GM21786 (cell line): ENCODE data around the gene PERCC1.

Experiments
- ATAC-seq: cut with Tn5 transposase; IDR thresholded peaks from one replicate; pipeline ENCODE4 v1.9.1; 2021; ENCODE audit not compliant: unreplicated experiment

Gene PERCC1

GRCh38 chr16:1430759-1431496 is at the start of gene PERCC1:
Gene PERCC1, plus strand, starts transcription at chr16:1431078. Its CDS starts 1,516 bp downstream, at chr16:1432594.
- no peak for ATAC-seq

- ATAC-seq: no peak
Measured at GRCh38 chr16:1381612-1382406, 49.1 kb upstream of the PERCC1 start.

- ATAC-seq: no peak
Measured at GRCh38 chr16:1383556-1383955, 47.3 kb upstream of the PERCC1 start.

GRCh38 chr16:1385232-1385631 is 45.6 kb upstream of the PERCC1 start:
- ATAC-seq: no peak

- ATAC-seq: no peak
Measured at GRCh38 chr16:1387331-1387730, 43.5 kb upstream of the PERCC1 start.

- no peak for ATAC-seq
Measured at GRCh38 chr16:1389762-1390161, 41.1 kb upstream of the PERCC1 start.

GRCh38 chr16:1390239-1390779 is 40.6 kb upstream of the PERCC1 start:
- no peak for ATAC-seq

GRCh38 chr16:1392826-1393225 is 38.1 kb upstream of the PERCC1 start:
- no peak for ATAC-seq

- no peak for ATAC-seq
Measured at GRCh38 chr16:1393613-1394176, 37.2 kb upstream of the PERCC1 start.

GRCh38 chr16:1394367-1394951 is 36.4 kb upstream of the PERCC1 start:
- no peak for ATAC-seq

GRCh38 chr16:1395444-1396031 is 35.3 kb upstream of the PERCC1 start:
- no peak for ATAC-seq

- no peak for ATAC-seq
Measured at GRCh38 chr16:1397779-1398178, 33.1 kb upstream of the PERCC1 start.

- ATAC-seq: no peak
Measured at GRCh38 chr16:1398351-1398750, 32.5 kb upstream of the PERCC1 start.

GRCh38 chr16:1398826-1399581 is 31.9 kb upstream of the PERCC1 start:
- no peak for ATAC-seq

GRCh38 chr16:1401061-1401757 is 29.7 kb upstream of the PERCC1 start:
- ATAC-seq: no peak

- no peak for ATAC-seq
Measured at GRCh38 chr16:1401758-1402154, 29.1 kb upstream of the PERCC1 start.

GRCh38 chr16:1403036-1403435 is 27.8 kb upstream of the PERCC1 start:
- ATAC-seq: no peak

GRCh38 chr16:1403733-1404132 is 27.1 kb upstream of the PERCC1 start:
- ATAC-seq: no peak

GRCh38 chr16:1407753-1408152 is 23.1 kb upstream of the PERCC1 start:
- ATAC-seq: no peak
